Measurements from ENCODE around the gene KRTAP10-11.

Gene KRTAP10-11

DNA sequence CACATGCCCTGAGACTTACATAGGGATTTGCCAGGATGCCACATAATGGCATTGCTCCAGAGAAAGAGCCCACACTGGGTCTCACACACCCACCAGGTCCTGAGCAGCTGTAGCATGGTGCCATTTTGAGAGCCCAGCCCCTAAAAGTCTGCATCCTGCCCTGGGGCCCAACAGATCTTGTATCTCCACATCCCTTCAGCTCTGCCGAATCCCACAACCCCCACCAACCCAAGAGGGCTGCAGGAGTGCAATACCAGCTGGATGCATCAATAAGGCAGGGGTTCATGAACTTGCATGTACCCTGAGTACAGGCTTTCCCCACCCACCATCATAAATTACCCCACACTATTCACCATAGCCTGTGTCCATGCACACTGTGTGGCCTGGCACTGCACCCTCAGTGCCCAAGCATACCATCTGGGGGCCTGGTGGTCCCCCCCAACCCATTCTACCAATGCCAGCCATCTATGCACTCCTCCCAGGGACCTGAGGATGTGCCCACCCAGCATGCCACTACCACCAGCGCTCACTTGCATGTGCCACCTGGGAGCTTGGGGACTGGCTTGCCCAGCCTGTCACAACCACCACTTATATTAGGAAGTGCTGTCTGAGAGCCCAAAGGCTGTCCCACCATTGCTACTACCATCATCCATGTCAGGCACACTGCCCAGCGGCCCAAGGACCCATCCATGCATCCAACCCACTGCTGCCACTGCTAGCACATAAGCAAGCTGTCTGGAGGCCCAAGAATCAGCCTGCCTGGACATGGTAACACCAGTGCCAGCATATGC, 24.6 kb downstream of the KRTAP10-11 start:
- no peak overlapping the region for H3K27ac ChIP-seq
- TF ChIP-seq, protein P1, sequence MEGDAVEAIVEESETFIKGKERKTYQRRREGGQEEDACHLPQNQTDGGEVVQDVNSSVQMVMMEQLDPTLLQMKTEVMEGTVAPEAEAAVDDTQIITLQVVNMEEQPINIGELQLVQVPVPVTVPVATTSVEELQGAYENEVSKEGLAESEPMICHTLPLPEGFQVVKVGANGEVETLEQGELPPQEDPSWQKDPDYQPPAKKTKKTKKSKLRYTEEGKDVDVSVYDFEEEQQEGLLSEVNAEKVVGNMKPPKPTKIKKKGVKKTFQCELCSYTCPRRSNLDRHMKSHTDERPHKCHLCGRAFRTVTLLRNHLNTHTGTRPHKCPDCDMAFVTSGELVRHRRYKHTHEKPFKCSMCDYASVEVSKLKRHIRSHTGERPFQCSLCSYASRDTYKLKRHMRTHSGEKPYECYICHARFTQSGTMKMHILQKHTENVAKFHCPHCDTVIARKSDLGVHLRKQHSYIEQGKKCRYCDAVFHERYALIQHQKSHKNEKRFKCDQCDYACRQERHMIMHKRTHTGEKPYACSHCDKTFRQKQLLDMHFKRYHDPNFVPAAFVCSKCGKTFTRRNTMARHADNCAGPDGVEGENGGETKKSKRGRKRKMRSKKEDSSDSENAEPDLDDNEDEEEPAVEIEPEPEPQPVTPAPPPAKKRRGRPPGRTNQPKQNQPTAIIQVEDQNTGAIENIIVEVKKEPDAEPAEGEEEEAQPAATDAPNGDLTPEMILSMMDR (conservative IDR thresholded peaks at IDR 0.05), result no peak
- TF ChIP-seq ZFX (IDR thresholded peaks at IDR 0.05), result no peak

GRCh38 chr21:44671911-44672310, 25.7 kb downstream of the KRTAP10-11 start:
- H3K27ac ChIP-seq, result no peak overlapping the region
- TF ChIP-seq, protein P1 (conservative IDR thresholded peaks at IDR 0.05), result no peak
- no peak for TF ChIP-seq ZFX (IDR thresholded peaks at IDR 0.05)

DNA sequence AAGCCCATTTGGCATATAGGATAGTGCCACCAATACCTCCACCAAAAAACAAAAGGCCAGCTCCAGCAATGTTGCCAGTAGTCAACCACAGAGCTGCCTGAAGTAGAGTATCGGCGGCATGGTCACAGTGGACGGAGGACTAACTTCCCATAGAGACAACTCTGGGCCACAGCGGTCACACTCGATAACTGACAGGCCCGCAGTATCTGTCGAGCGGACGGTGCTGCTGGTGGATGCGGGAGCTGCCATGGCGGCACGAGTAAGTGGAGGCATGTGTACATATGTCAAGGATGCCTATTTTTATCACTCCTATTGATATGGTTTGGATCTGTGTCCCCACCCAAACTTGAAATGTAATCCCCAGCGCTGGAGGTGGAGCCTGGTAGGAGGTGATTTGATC, 31.7 kb downstream of the KRTAP10-11 start:
- no peak for TF ChIP-seq ZFX (IDR thresholded peaks at IDR 0.05)
- TF ChIP-seq, protein P1 (conservative IDR thresholded peaks at IDR 0.05), result no peak

DNA sequence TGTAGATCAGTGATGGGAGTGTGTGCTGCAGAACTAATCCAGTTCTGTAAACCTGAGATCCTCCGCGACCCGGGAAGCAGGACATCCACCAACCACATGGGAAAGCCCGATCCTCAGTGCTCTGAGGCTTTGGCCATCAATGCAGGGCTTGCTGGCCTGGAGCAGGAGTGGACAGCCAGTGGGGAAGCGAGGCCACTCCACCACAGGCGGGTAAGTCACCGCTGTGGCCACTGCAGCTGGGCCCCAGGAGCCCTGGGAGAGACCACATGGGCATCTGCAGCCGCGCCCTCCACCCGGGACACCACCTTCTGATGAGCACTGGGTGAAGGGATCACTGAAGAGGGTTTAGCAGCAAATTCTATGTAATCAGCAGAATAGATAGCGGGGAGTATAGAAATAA, 34.9 kb downstream of the KRTAP10-11 start:
- no peak overlapping the region for H3K27ac ChIP-seq
- TF ChIP-seq, protein P1 (conservative IDR thresholded peaks at IDR 0.05), result no peak
- no peak for TF ChIP-seq ZFX (IDR thresholded peaks at IDR 0.05)

More for the DNA sequence above, 31.7 kb downstream of the KRTAP10-11 start:
- H3K27ac ChIP-seq, result no peak overlapping the region

GRCh38 chr21:44681861-44682579, 35.8 kb downstream of the KRTAP10-11 start, which contains the start of gene KRTAP12-1:
KRTAP12-1 (minus strand) TSS chr21:44682163; CDS start chr21:44682123, 40 bp downstream.
- TF ChIP-seq, protein P1 (conservative IDR thresholded peaks at IDR 0.05), result no peak
- TF ChIP-seq ZFX (IDR thresholded peaks at IDR 0.05), result no peak

DNA sequence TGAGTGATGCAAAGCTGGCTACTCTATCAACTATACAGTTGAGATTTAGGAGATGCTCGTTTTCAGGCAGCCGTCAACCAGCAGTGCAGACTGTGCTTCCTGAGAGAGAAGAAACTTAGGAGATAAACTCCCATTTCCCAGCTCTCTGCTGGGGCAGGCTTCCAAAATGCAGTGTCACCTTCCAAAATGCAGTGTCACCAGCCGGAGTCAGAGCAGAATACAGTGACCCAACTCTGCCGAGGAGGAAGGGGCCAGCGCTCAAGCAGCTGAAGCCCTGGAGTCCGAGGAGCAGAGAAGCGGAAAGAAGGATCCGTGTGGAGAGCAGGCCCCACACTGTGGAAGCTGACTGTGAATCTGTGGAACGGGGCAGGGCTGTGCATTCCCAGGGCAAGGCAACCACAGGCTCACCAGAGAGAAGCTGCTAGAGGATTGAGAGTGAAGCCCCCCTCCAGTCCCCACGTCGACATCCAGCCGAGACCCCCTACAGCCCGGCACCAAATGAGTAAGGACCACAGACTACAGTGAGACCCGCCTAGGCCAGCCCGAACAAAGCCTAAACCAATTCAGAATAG, 36.5 kb downstream of the KRTAP10-11 start:
- no peak for TF ChIP-seq ZFX (IDR thresholded peaks at IDR 0.05)
- TF ChIP-seq, protein P1 (conservative IDR thresholded peaks at IDR 0.05), result no peak
- no peak overlapping the region for H3K27ac ChIP-seq

More at GRCh38 chr21:44681861-44682579, 35.8 kb downstream of the KRTAP10-11 start, which contains the start of gene KRTAP12-1:
- no peak within 1 kb of the TSS for H3K27ac ChIP-seq

All from C4-2B (cell line).